Activated naive CD4-positive, alpha-beta T cell treated with anti-CD3 and anti-CD28 coated beads for 36 hours (primary cell): ENCODE results near the gene ERP27. TPM values are rescaled to one million over a fixed set of nuclear protein-coding genes. Genes with fewer than 3 reads are reported as not detected.

ENCODE experiments used
- CTCF ChIA-PET: fragments of 350-600 bp; sonication (Branson Sonifier 250); formaldehyde crosslinking; loops from one replicate; lab custom pipeline; 2021; ENCODE audit warnings: antibody characterized with exemption; lab: Charles Lee
- DNase-seq: peaks from one replicate; pipeline ENCODE4 v3.0.0-alpha.2; 2020
- H3K27ac Mint-ChIP-seq: one replicate; pipeline ENCODE4 v1.8.0; 2021; ENCODE audit warnings: mild to moderate bottlenecking, mixed read lengths
- H3K27me3 Mint-ChIP-seq: one replicate; pipeline ENCODE4 v1.8.0; 2021; ENCODE audit warnings: low read depth, mixed read lengths
- H3K36me3 Mint-ChIP-seq: one replicate; pipeline ENCODE4 v1.8.0; 2021; ENCODE audit warnings: low read depth, mixed read lengths
- H3K4me1 Mint-ChIP-seq: one replicate; pipeline ENCODE4 v1.8.0; 2021; ENCODE audit warnings: low read depth, mixed read lengths
- H3K4me3 Mint-ChIP-seq: one replicate; pipeline ENCODE4 v1.8.0; 2021; ENCODE audit warnings: mild to moderate bottlenecking, moderate library complexity, mixed read lengths
- H3K9me3 Mint-ChIP-seq: one replicate; pipeline ENCODE4 v1.8.0; 2021; ENCODE audit warnings: mixed read lengths
- intact Hi-C: fragments of 100-400 bp; cut with micrococcal nuclease; formaldehyde crosslinking; loops from one replicate; pipeline ENCODE4 v1.15.1; 2023
- total RNA-seq, 2 experiments: library from RNA; stranded (reverse); gene quantifications; one replicate each; pipeline ENCODE4 v1.2.3, GENCODE V29; 2021

The ERP27 gene
- total RNA-seq, 2 experiments from 2014 or later = 1.0 to 1.2 TPM

DNA sequence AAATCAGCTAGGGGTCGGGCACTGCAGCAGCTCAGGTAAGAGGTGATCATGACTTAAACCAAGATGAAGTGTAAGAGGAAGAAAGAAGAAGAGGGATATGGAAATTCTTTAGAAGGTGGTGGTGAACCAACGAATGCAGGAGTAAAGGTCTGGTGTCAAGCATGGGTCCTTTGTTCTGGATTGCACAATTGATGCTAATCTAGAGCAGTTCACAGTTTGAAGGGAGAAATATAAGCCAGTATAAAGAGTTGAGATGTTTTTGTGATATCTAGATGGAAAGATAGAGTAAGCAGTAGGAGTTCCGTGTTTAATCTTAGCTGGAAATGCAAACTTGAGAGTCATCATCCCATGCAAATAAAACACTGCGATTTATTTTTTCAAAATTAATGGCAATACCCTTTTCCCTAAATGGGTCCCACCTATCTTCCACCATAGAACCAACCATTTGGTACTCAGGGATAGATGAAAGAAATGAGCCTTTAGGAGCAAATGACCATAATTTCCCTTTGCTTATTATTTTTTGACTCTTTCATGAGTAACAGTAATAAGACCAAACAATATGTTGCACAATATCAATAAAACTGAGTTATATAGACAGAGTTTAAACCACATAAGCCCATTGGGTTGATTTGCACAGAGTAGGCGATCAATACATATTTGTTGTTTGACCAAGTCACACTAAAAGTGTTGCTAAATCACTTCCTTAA, 37.7 kb downstream of the ERP27 start:
- H3K36me3 Mint-ChIP-seq = no peaks in the 10 kb centered on the region
- CTCF ChIA-PET = no interaction called here
- H3K4me1 Mint-ChIP-seq = peaks cover 20% of the 10 kb centered on the region
- no peaks in the 10 kb centered on the region for H3K9me3 Mint-ChIP-seq
- no peak overlapping the region for H3K4me3 Mint-ChIP-seq
- DNase-seq = no peak
- intact Hi-C loops = no loop called here
- H3K27me3 Mint-ChIP-seq = no peaks in the 10 kb centered on the region
- H3K27ac Mint-ChIP-seq = no peak overlapping the region

DNA sequence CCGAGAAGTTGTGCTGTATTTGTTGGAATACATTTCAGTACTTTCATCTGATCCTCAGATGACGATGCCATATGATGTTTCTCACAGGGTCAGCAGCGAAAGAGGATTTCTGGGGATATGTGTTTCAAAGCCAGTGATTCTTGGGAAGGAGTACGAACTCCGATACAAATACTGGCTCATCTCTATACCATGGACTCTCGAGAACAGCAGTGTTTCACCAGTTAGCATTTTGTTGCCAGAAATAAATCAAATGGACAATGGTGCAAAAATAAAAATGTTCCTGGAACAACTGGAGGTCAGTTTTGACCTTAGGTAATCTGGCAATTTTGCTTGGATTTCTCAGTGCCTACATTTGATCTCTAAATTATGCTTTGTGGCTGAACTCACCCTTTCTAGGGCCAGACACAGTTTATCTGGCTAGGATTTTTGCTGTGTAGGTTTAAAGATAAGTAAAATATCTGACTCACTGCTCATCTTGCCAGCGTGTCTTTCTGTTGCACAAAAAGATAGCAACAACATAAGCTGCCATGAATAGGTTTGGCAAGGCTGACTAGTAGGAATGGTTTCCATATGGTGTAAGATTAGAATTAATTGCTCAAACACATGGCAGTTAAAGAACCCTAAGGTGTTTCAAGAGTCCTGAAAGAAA, 41.7 kb downstream of the ERP27 start:
- H3K27ac Mint-ChIP-seq = no peak overlapping the region
- no peaks in the 10 kb centered on the region for H3K4me1 Mint-ChIP-seq
- intact Hi-C loops = no loop called here
- no peaks in the 10 kb centered on the region for H3K9me3 Mint-ChIP-seq
- no peak for DNase-seq
- H3K36me3 Mint-ChIP-seq = no peaks in the 10 kb centered on the region
- H3K4me3 Mint-ChIP-seq = no peak overlapping the region
- CTCF ChIA-PET = interaction anchor here (0.8 kb wide), 1 partner anchor 40 kb away, joined by 3 read pairs; no protein-coding TSS in a partner anchor
- H3K27me3 Mint-ChIP-seq = no peaks in the 10 kb centered on the region

- Mint-ChIP-seq H3K4me3 (no peak overlapping the region), H3K27me3 (no peaks in the 10 kb centered on the region), H3K36me3 (no peaks in the 10 kb centered on the region), H3K27ac (no peak overlapping the region), H3K9me3 (no peaks in the 10 kb centered on the region), H3K4me1 (no peaks in the 10 kb centered on the region)
- CTCF ChIA-PET = interaction anchor here (0.7 to 1.3 kb wide), 4 partner anchors 9 to 167 kb away, joined by 3 to 4 read pairs (median 3); no protein-coding TSS in a partner anchor
- DNase-seq = no peak
- intact Hi-C loops = loop anchor here (5.0 kb wide), 1 partner anchor 46 kb away; no protein-coding TSS in a partner anchor
Measured at GRCh38 chr12:14893506-14894250, 44.7 kb downstream of the ERP27 start.

- no peak for DNase-seq
- H3K27me3 Mint-ChIP-seq = no peaks in the 10 kb centered on the region
- no peak overlapping the region for H3K4me3 Mint-ChIP-seq
- H3K36me3 Mint-ChIP-seq = no peaks in the 10 kb centered on the region
- H3K27ac Mint-ChIP-seq = no peak overlapping the region
- CTCF ChIA-PET = interaction anchor here (0.7 to 1.4 kb wide), 3 partner anchors 9 to 23 kb away, joined by 3 to 5 read pairs (median 3); no protein-coding TSS in a partner anchor
- intact Hi-C loops = loop anchor here (5.0 kb wide), 1 partner anchor 46 kb away; no protein-coding TSS in a partner anchor
- H3K4me1 Mint-ChIP-seq = no peaks in the 10 kb centered on the region
- H3K9me3 Mint-ChIP-seq = no peaks in the 10 kb centered on the region
Measured at GRCh38 chr12:14892726-14893505, 45.4 kb downstream of the ERP27 start.

GRCh38 chr12:14890701-14891100, 47.6 kb downstream of the ERP27 start:
- no peaks in the 10 kb centered on the region for H3K36me3 Mint-ChIP-seq
- H3K27ac Mint-ChIP-seq = no peak overlapping the region
- H3K4me1 Mint-ChIP-seq = peaks cover 4% of the 10 kb centered on the region
- H3K27me3 Mint-ChIP-seq = no peaks in the 10 kb centered on the region
- no peaks in the 10 kb centered on the region for H3K9me3 Mint-ChIP-seq
- no peak for DNase-seq
- intact Hi-C loops = loop anchor here (5.0 kb wide), 1 partner anchor 43 kb away; no protein-coding TSS in a partner anchor
- CTCF ChIA-PET = interaction anchor here (1.1 to 1.5 kb wide), 3 partner anchors 12 to 45 kb away, joined by 3 to 4 read pairs (median 3); no protein-coding TSS in a partner anchor
- H3K4me3 Mint-ChIP-seq = no peak overlapping the region

GRCh38 chr12:14886271-14886670, 52.1 kb downstream of the ERP27 start:
- Mint-ChIP-seq H3K36me3 (no peaks in the 10 kb centered on the region), H3K4me1 (peaks cover 17% of the 10 kb centered on the region), H3K4me3 (no peak overlapping the region), H3K27me3 (no peaks in the 10 kb centered on the region), H3K27ac (no peak overlapping the region), H3K9me3 (no peaks in the 10 kb centered on the region)
- CTCF ChIA-PET = no interaction called here
- intact Hi-C loops = no loop called here
- no peak for DNase-seq

DNA sequence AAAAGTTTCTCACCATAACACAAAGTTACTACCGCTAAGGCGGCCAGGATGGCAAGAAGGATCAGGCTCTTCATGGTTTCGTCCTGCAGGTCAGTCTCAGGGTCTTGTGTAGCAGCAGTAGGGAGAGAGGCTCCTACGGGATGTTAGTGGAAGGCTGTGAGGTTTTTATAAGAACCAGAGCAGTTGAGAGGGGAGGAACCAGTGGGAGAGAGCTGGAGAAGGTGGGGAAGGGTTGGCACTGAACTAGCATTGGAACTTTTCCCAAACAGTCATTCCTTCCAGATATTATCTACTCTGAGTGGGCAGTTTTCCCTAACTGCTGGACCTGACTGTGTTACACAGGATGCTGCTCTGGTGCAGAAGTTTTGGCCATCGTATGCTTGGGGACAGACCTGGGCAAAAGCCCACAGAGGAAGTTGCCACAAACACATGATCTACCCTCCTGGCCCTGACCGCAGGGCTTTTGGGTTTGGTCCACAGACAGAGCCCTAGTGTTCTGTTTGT, 52.6 kb downstream of the ERP27 start, which contains the start of gene MGP:
MGP (minus strand) TSS at position 137 of the 504 bp plus-strand sequence; CDS start at position 74, 63 bp downstream.
- H3K27ac Mint-ChIP-seq = no peak within 1 kb of the TSS
- peaks cover 21% of the 10 kb centered on the region for H3K4me1 Mint-ChIP-seq
- DNase-seq = no peak
- CTCF ChIA-PET = no interaction called here
- intact Hi-C loops = loop anchor here (2.0 kb wide), 1 partner anchor 17 kb away; no protein-coding TSS in a partner anchor
- peak within 1 kb of the TSS; percentile 11 for H3K4me3 Mint-ChIP-seq
- no peaks in the 10 kb centered on the region for H3K36me3 Mint-ChIP-seq
- H3K27me3 Mint-ChIP-seq = no peaks in the 10 kb centered on the region
- no peaks in the 10 kb centered on the region for H3K9me3 Mint-ChIP-seq

DNA sequence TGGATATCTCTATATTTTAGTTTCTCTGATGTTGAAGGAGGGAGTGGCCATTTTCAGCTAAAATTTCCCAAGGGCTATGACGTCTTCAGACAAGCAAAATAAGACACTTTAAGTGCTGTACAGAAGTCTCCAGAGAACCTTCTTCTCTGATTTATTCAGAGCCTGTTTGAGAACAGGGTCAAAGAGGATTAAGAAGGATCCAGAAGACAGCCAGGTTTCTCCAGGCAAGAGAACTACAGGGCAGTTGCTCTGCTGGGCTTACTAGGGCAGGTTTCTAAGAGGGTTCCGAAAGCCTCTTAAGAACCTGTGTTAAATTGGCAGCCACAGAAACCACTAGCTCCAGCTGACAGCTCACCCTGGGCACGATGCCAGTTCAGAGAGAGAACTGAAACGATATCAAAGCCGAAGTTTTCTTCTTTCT, 53.9 kb downstream of the ERP27 start:
- intact Hi-C loops = loop anchor here (2.0 kb wide), 1 partner anchor 18 kb away; no protein-coding TSS in a partner anchor
- Mint-ChIP-seq H3K9me3 (no peaks in the 10 kb centered on the region), H3K27me3 (no peaks in the 10 kb centered on the region), H3K27ac (no peak overlapping the region), H3K4me3 (peak overlapping the region; percentile 11), H3K4me1 (peaks cover 29% of the 10 kb centered on the region), H3K36me3 (no peaks in the 10 kb centered on the region)
- CTCF ChIA-PET = interaction anchor here (0.6 to 1.9 kb wide), 4 partner anchors 9 to 346 kb away, joined by 3 read pairs; no protein-coding TSS in a partner anchor
- peak; percentile 84 for DNase-seq

DNA sequence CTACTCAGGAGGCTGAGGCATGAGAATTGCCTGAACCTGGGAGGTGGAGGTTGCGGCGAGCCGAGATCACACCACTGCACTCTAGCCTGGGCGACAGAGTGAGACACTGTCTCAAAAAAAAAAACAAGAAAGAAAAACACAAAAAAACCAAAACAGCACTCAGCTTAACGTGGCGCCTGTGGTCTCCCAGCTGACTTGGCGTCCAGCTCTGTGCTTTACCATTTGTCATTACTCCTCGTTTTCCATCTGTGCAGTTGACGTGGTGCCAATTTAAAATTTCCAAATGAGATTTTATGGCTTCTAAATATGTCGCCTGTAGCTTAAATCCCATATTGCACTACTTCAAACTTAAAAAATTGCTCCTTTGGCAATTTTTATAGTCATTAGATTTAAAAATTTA, 54.7 kb downstream of the ERP27 start:
- CTCF ChIA-PET = interaction anchor here (0.9 to 1.9 kb wide), 3 partner anchors 9 to 43 kb away, joined by 3 to 5 read pairs (median 3); no protein-coding TSS in a partner anchor
- Mint-ChIP-seq H3K4me1 (peaks cover 29% of the 10 kb centered on the region), H3K27ac (no peak overlapping the region), H3K9me3 (no peaks in the 10 kb centered on the region), H3K36me3 (no peaks in the 10 kb centered on the region), H3K4me3 (no peak overlapping the region), H3K27me3 (no peaks in the 10 kb centered on the region)
- no peak for DNase-seq
- intact Hi-C loops = loop anchor here (2.0 kb wide), 1 partner anchor 19 kb away; no protein-coding TSS in a partner anchor

GRCh38 chr12:14880890-14881453, 57.4 kb downstream of the ERP27 start:
- no peak overlapping the region for H3K4me3 Mint-ChIP-seq

More at GRCh38 chr12:14880890-14881453, 57.4 kb downstream of the ERP27 start:
- Mint-ChIP-seq H3K27ac (peak overlapping the region; percentile 51), H3K4me1 (peaks cover 26% of the 10 kb centered on the region), H3K36me3 (no peaks in the 10 kb centered on the region), H3K9me3 (no peaks in the 10 kb centered on the region), H3K27me3 (no peaks in the 10 kb centered on the region)
- intact Hi-C loops = no loop called here
- CTCF ChIA-PET = no interaction called here
- no peak for DNase-seq
